Endothelial cell of umbilical vein (primary cell): ENCODE results near the gene ODAD4. TPM values are rescaled to one million over a fixed set of nuclear protein-coding genes. Genes with fewer than 3 reads are reported as not detected.

Source experiments
- BruUV-seq: library from RNA; stranded (reverse); fragments of 400-500 nt; replicated peaks from 2 replicates; lab custom pipeline; 2021; lab: Mats Ljungman, UMichigan
- CTCF ChIA-PET: fragments of 300-600, 350-600 bp; sonication (Branson Sonifier 250); formaldehyde crosslinking; loops from one replicate; lab custom pipeline; 2021; ENCODE audit warnings: antibody characterized with exemption, inconsistent platforms; lab: Charles Lee
- POLR2A ChIA-PET: fragments of 300-600, 350-600 bp; sonication (Branson Sonifier 250); formaldehyde crosslinking; loops from one replicate; lab custom pipeline; 2021; ENCODE audit warnings: antibody characterized with exemption, inconsistent platforms; lab: Charles Lee
- DNase-seq: peaks from one replicate; pipeline ENCODE4 v3.0.0-alpha.2; 2011; ENCODE audit warnings: low read depth, low spot score
- FAIRE-seq: peaks from 2 replicates; lab custom pipeline; 2011; peaks lifted over from hg19 to GRCh38; lab: Jason Lieb, UNC
- H2AFZ ChIP-seq: 2 replicates; pipeline ENCODE4 v1.6.0; 2012; ENCODE audit warnings: low read depth, low read length, control low read depth, inconsistent platforms
- H3K27ac ChIP-seq: 2 replicates; pipeline ENCODE4 v1.5.1; 2011; ENCODE audit warnings: low read depth, mild to moderate bottlenecking, control low read depth, low read length, moderate library complexity; ENCODE audit not compliant: insufficient read depth
- H3K27me3 ChIP-seq, 2 experiments: 2 replicates each; pipeline versions ENCODE4 v1.6.0 to v1.6.1; 2011; ENCODE audit warnings: low read length in 2 of 2, mixed read lengths in 1 of 2; ENCODE audit not compliant: control insufficient read depth in 2 of 2, insufficient read depth in 2 of 2
- H3K36me3 ChIP-seq, 2 experiments: 2 replicates in 1 of 2; 3 replicates in 1 of 2; pipeline ENCODE4 v1.5.1; 2011; ENCODE audit warnings: low read length in 2 of 2, mild to moderate bottlenecking in 1 of 2, moderate library complexity in 1 of 2; ENCODE audit not compliant: control insufficient read depth in 2 of 2, insufficient read depth in 2 of 2; ENCODE audit errors: extremely low read depth in 1 of 2
- H3K4me1 ChIP-seq: 3 replicates; pipeline ENCODE4 v1.5.1; 2011; ENCODE audit warnings: mild to moderate bottlenecking, low read length; ENCODE audit not compliant: control insufficient read depth, insufficient read depth; ENCODE audit errors: extremely low read depth
- H3K4me2 ChIP-seq: 2 replicates; pipeline ENCODE4 v1.6.1; 2011; ENCODE audit warnings: low read length, control low read depth, mixed read lengths; ENCODE audit not compliant: insufficient read depth
- H3K4me3 ChIP-seq, 3 experiments: fragments of 200-600 bp in 1 of 3; sonication (generic), shearing (Covaris generic) in 1 of 3; replicated peaks in 1 of 3; 2 replicates each; pipeline ENCODE4 v1.5.1; 2011 to 2016; ENCODE audit warnings: control low read depth in 3 of 3, low read length in 3 of 3, mild to moderate bottlenecking in 2 of 3, inconsistent platforms in 1 of 3, low read depth in 1 of 3, moderate library complexity in 1 of 3; ENCODE audit not compliant: insufficient read depth in 1 of 3
- H3K79me2 ChIP-seq: 2 replicates; pipeline ENCODE4 v1.6.0; 2012; ENCODE audit warnings: low read length, inconsistent platforms; ENCODE audit not compliant: control insufficient read depth, insufficient read depth
- H3K9ac ChIP-seq: replicated peaks from 2 replicates; pipeline ENCODE3; 2011; ENCODE audit warnings: low read length, control low read depth; ENCODE audit not compliant: insufficient read depth; ENCODE audit errors: extremely low read depth
- H3K9me1 ChIP-seq: replicated peaks from 3 replicates; pipeline ENCODE4 v1.6.0; 2011; ENCODE audit warnings: mild to moderate bottlenecking, low read length; ENCODE audit not compliant: control insufficient read depth, insufficient read depth; ENCODE audit errors: extremely low read depth
- H3K9me3 ChIP-seq: replicated peaks from 2 replicates; pipeline ENCODE4 v1.5.1; 2012; ENCODE audit warnings: low read length, inconsistent platforms; ENCODE audit not compliant: control insufficient read depth, insufficient read depth
- H4K20me1 ChIP-seq: replicated peaks from 2 replicates; pipeline ENCODE3; 2011; ENCODE audit warnings: mild to moderate bottlenecking, low read length; ENCODE audit not compliant: control insufficient read depth, insufficient read depth; ENCODE audit errors: extremely low read depth
- CTCF ChIP-seq, 2 donors: IDR thresholded peaks; 1 replicate in 1 of 2; 2 replicates in 1 of 2; pipeline ENCODE4 v1.5.1; 2011; ENCODE audit warnings: low read length in 2 of 2, mild to moderate bottlenecking in 2 of 2, moderate library complexity in 2 of 2, control low read depth in 1 of 2, inconsistent platforms in 1 of 2, low read depth in 1 of 2; ENCODE audit not compliant: insufficient read depth in 1 of 2; ENCODE audit errors: extremely low read depth in 1 of 2
- EZH2 ChIP-seq: IDR thresholded peaks from 2 replicates; pipeline ENCODE4 v1.6.1; 2012; ENCODE audit warnings: borderline replicate concordance, low read depth, mild to moderate bottlenecking, moderate library complexity, low read length, inconsistent platforms; ENCODE audit not compliant: severe bottlenecking
- FOS ChIP-seq: IDR thresholded peaks from 2 replicates; pipeline ENCODE4 v1.6.1; 2011; ENCODE audit warnings: mild to moderate bottlenecking, low read length, moderate library complexity, borderline replicate concordance; ENCODE audit not compliant: insufficient read depth
- GATA2 ChIP-seq: IDR thresholded peaks from 2 replicates; pipeline ENCODE4 v1.7.0; 2011; ENCODE audit warnings: low read depth, mild to moderate bottlenecking, moderate library complexity, mixed read lengths, low read length; ENCODE audit not compliant: insufficient read length, insufficient read depth
- JUN ChIP-seq: IDR thresholded peaks from 2 replicates; pipeline ENCODE4 v1.6.1; 2011; ENCODE audit warnings: borderline replicate concordance, low read depth; ENCODE audit not compliant: insufficient read length, insufficient read depth
- MAX ChIP-seq: IDR thresholded peaks from 2 replicates; pipeline ENCODE4 v1.6.1; 2011; ENCODE audit not compliant: insufficient read depth, insufficient read length
- MYC ChIP-seq: IDR thresholded peaks from one replicate; pipeline ENCODE4 v1.6.1; 2011; ENCODE audit warnings: mild to moderate bottlenecking, low read depth, low read length
- POLR2A ChIP-seq: IDR thresholded peaks from 2 replicates; pipeline ENCODE4 v1.6.1; 2012; ENCODE audit warnings: low read depth, mild to moderate bottlenecking, control low read depth, low read length
- POLR2AphosphoS5 ChIP-seq: IDR thresholded peaks from 2 replicates; pipeline ENCODE4 v1.6.1; 2012; ENCODE audit warnings: low read depth, mild to moderate bottlenecking, control low read depth, low read length, moderate library complexity; ENCODE audit not compliant: insufficient read depth
- dilution Hi-C: fragments of 300-500 bp; cut with MboI; formaldehyde crosslinking; loops from one replicate; pipeline ENCODE4 v1.15.0; 2019; ENCODE audit warnings: low sequenced_read_pairs; ENCODE audit not compliant: extremely low pct_ligation_motif_present
- intact Hi-C: fragments of 100-400 bp; cut with micrococcal nuclease; formaldehyde crosslinking; loops from one replicate; pipeline ENCODE4 v1.10.0; 2022
- polyA plus RNA-seq, 4 experiments: library from polyadenylated mRNA; depleted of rRNA in 3 of 4; stranded (reverse) in 3 of 4; unstranded in 1 of 4; fragments of >200 nt; gene quantifications; 2 replicates each; pipeline versions ENCODE4 v1.2.1 to v1.2.3, GENCODE V29; 2011 to 2012; ENCODE audit warnings: missing spikeins in 1 of 4
- total RNA-seq: library from RNA; stranded (reverse); gene quantifications from 2 replicates; pipeline ENCODE4 v1.2.3, GENCODE V29; 2021

The ODAD4 gene
- total and polyA plus RNA-seq, 2 donors (not counting 3 experiments of a cell fraction or from before 2014, with no cell fraction given): 0.19 to 1.0 TPM

GRCh38 chr17:41912925-41913324, 17.5 kb upstream of the ODAD4 start:
- Histone ChIP-seq H3K9ac (no peak overlapping the region), H3K4me3 (no peak overlapping the region), H3K4me2 (no peak overlapping the region), H2AFZ (no peak overlapping the region), H3K9me1 (no peaks in the 10 kb centered on the region), H4K20me1 (no peaks in the 10 kb centered on the region), H3K27ac (no peak overlapping the region), H3K36me3 (peaks cover 29 to 43% of the 10 kb centered on the region in 2 experiments), H3K9me3 (no peaks in the 10 kb centered on the region), H3K79me2 (peaks cover 72% of the 10 kb centered on the region), H3K27me3 (no peaks in the 10 kb centered on the region), H3K4me1 (peaks cover 14% of the 10 kb centered on the region)
- FAIRE-seq: no peak
- dilution Hi-C loops (no loop called here), intact Hi-C loops (no loop called here)
- TF ChIP-seq POLR2A (no peak), MAX (no peak), EZH2 (no peak), JUN (no peak), MYC (no peak), POLR2AphosphoS5 (no peak), FOS (no peak), GATA2 (no peak), CTCF (IDR thresholded peaks at IDR 0.05; ENCODE audit: extremely low read depth in 1 of 2, insufficient read depth in 1 of 2, low read depth in 1 of 2, low read length in 2 of 2) (no peak)
- POLR2A ChIA-PET: no interaction called here
- no peak for DNase-seq
- CTCF ChIA-PET: interaction anchor here (1.1 to 1.9 kb wide), 3 partner anchors 18 to 46 kb away, joined by 3 to 11 read pairs (median 3); partner anchors contain the start of gene ODAD4
- BruUV-seq: no TSS peak
